Measurements from ENCODE around the gene FLAD1.

FLAD1 gene

DNA sequence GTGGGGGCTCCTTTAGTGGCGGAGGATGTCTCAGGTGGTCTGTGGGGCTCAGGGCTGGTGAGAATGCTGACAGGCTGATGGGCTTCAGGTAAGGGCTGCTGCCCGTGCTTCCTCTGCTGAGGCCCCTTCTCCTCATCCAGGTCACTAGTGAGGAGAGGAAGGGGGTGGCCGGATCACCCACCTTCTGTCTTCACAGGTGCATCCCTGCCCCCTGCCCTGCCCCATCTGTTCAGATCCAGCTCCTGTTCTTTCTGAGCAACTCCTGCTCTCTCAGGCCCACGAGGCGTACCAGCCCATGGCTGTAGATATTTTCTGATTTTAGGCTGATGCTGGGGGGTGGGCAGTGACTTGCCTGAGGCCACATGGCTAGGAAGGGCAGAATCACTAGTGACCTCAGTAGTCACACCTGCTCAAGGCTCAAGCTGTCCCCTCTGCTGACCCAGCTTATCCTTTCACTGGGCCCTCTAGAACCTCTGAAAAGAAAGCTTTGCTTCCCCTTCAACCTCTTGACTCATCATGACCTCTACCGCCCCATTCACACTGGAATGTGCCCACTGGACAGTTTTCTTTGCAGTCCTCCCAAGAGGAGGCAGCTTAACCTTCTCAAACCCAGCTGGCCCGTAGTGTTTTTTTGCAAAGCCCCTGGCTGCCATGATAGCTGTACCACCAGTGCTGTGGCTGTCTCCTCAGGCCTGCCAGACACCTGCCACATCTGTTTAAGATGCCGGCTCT lies 35.6 kb downstream of the FLAD1 start:
- DNase-seq, result no peak

GRCh38 chr1:155019377-155020245 lies 36.5 kb downstream of the FLAD1 start:
- no peak for DNase-seq

GRCh38 chr1:155022136-155022926 lies 39.2 kb downstream of the FLAD1 start:
- no peak for DNase-seq

GRCh38 chr1:155022927-155023236 lies 39.7 kb downstream of the FLAD1 start:
- no peak for DNase-seq

DNA sequence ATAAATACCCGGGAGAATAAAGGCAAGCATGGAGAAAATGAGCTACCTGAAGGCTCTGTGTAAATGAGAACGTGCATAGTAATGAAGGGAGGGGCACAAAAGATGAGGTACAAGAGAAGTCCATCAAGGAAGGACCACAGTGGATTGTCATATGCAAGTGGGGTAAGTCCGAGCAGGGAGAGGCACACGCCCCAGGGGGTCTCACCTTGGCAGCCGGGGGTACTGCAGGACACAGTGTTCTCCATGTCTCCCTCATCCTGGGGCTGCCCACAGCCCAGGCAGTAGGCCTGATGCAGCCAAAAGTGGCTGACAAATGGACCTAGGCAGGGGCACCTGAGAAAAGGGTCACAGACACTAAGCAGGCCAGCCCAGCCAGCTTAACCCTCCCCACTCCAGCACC lies 40.5 kb downstream of the FLAD1 start:
- DNase-seq, result no peak

DNA sequence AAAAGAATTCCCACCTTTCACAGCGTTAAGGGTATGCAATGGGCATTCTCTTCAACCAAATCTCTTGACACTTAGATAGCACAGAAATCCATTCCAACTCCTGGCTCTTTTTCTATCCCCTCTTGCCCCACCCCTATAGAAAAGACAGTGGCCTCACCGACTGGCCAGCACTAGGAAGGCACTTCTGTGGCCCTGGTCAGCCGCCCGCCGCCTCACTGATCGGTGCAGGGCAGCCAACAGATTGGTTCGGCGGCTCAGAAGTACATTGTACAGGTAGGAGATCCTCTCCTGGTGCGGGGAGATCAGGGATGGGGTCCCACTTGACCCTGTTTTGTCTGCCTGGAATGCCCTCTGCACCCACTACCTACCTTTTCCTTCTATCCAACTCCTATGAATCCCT lies 41.2 kb downstream of the FLAD1 start:
- DNase-seq, result no peak

DNA sequence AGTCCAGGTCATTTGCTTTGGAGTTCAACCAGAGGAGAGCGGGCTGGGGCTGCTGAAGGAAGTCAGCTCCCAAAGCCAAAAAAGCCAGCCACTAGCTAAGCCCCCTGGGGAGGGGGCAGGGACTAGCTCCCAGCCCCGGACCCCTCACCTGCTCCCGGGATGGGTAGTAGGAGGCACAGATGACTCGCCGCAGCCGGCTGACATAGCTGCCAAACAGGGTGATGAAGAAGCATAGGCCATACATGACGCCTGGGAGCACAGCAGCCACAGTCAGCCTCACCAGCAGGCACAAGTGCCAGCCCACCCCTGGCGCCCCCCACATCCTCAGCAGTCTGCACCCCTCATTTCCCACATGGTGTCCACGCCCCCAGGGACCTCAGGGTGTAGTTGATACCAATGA lies 43.0 kb downstream of the FLAD1 start:
- DNase-seq, result no peak

DNA sequence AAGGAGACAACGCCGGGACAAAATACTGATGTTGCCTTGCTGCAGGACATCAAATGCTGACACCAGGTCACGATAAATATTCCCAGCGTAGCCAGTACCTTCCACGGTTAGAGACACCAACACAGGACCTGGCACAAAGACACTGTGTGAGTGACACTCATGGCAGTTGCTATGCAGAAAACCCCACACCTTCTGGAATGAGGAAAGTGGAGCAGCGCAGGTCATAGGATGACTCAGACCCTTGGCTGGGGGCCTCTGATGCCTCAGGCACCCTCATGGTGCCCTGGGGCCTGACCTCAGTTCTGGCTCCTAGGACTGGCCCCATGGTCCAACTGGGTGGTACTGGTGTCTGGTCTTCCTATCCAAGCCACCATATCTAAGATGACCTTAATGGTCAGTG lies 43.4 kb downstream of the FLAD1 start:
- no peak for DNase-seq

DNA sequence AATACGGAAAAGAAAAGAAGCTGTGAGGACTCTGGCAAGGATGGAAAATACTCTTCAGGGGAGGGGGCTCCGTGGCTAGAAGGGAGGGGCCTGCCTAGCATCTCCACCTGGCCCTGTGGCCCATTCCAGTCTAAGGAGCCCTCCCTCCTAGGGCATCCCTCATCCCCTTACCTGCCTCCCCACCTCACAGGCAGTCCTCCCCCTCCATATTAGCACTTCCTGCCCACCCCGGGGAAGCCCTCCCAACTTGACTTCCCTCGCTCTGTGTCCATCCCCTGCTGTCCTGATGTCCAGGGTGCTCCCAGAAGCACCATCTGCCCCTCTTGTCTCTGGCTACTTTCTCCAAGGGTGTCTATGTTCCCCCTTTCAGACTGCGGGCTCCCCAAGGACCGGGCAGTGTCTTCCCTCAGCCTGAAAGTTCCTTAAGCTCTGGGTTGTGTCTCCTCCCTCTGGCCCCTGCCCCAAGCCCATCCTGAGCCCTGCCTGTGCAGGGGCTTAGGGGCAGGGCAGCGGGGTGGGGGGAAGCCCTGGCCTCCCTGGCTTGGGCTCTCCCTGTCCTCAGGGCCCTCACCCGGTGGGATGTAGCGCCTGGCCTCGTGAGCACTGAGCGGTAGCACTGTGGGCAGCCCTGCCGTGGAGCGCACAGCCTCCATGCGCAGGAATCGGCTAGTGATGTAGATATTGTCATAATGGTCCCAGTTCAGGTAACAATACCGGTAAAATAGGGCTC lies 46.5 kb downstream of the FLAD1 start:
- DNase-seq, result no peak

- DNase-seq, result no peak
These were observed 47.2 kb downstream of the FLAD1 start for GRCh38 chr1:155030243-155030795.

DNA sequence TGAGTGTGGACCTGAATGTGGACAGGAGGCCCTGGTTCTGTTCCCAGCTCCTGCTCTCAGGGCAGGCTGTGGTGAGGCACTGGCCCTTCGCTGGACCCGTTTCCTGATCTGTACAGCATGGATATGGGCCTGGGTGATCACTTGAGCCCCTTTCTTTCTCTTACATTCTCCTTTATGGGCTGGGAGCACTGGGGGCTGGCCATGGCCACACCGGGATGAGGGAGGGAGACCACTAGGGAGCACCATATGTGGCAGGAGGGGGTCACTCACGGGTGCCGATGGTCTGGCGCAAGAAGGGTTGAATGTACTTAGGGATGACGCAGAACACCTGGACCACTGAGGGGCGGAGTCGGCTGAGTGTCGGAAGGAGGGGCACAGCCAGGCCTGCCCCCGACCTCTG lies 47.8 kb downstream of the FLAD1 start:
- DNase-seq, result no peak

DNA sequence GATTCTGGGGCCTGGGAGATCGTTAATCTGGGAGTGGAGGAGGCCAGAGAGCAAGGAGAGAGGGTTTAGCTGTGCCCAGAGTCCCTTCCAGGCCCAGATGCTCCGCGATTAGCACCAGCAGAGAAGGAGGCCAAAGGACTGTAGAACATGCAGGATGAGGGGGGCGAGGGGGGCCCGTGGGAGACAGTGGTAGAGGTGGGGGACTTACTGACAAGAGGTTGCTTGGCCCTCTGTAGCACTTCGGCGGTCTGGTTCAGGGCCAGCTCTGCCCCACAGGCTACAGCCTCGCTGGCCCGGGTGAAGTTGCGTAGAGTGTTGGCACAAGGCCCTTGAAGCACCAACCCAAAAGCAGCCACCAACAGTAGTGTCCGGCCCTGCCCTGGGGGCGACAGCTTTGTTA lies 49.7 kb downstream of the FLAD1 start:
- DNase-seq, result no peak

DNA sequence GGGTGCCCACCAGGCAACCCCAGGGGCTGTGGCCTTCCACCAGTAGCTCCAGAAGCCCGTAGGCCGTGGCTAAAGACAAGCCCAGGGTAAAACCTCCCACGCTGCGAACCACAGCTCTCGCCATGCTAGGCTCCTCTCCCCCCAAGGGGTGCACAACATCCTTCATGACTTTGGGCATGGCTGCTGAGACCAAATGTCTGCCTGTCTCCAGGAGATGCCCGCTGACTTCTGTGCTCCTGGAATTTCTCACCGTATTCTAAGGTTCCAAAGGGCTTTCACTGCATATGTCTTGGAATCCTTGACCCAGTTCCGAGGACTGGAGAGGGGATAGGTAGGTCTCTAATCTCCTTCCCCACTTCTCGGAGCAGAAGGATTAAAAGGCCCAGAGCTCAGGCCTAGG lies 50.4 kb downstream of the FLAD1 start, which contains the start of the genes DCST1 and DCST2:
Gene DCST1 (plus strand): TSS at position 301 of the 400 bp plus-strand sequence. CDS start 213 bp downstream, outside the sequence.
Gene DCST2 (minus strand): TSS at position 258 of the 400 bp plus-strand sequence. CDS start 80 bp downstream, at position 178.
- DNase-seq, result no peak

GRCh38 chr1:155034318-155035208 lies 51.4 kb downstream of the FLAD1 start:
- DNase-seq, result no peak

DNA sequence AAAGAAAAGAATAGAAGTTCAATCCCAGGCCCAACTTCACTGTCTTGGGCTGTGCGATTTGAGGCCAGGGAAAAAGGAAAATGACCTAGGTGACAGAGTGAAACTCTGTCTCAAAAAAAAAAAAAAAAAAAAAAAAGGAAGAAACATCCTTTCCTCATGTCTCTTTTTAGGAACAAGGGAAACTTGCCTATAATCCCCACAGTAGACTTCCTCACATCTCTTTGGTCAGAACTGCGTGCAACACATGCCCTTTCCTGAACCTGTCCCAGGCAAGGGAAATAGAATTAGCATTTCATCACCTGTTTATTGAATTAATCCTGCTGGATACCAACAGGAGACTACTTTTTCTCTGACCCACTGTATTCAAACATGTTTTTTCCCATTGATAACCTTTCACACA lies 52.8 kb downstream of the FLAD1 start:
- DNase-seq, result no peak

DNA sequence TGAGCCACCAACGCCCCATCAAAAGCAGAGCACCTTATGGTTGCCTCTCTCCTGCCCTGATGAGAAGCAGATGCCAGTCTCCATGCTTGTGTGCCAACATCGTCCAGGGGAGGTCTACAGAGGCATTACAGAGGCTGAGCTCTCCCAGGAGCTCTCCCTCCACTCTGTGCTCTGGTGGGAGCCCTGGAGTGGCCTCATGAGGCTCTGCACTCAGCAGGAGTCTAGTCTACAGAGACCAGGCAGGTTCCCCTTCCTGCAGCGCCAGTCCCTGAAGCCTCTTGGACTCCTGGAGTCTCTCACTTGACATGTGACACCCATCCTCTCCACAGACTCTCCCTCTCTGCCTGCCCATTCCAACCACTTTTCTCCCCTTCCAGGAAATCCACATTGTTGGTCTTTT lies 53.9 kb downstream of the FLAD1 start:
- no peak for DNase-seq

GRCh38 chr1:155037851-155038441 lies 54.8 kb downstream of the FLAD1 start:
- no peak for DNase-seq

- no peak for DNase-seq
These were observed 55.6 kb downstream of the FLAD1 start for GRCh38 chr1:155038602-155039307.

DNA sequence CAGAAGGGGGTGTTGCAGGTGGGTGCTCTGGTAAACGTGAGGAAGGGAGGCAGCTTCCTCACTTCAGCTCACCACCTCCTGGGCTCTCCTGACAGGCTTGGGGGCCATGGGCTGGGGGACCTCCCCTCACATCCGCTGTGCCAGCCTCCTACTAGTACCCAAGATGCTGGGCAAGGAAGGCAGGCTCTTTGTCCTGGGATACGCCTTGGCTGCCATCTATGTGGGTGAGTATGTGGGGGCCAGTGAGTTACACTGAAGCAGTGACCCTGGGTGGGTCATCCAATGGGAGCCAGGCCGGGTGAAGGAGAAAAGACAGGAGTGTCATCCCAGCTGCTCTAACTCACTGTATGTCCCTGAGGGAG lies 56.1 kb downstream of the FLAD1 start:
- no peak for DNase-seq

- DNase-seq, result no peak
These were observed 57.4 kb downstream of the FLAD1 start for GRCh38 chr1:155040358-155041093.
